ENCODE results near the gene DOCK9.

Gene DOCK9

DNA sequence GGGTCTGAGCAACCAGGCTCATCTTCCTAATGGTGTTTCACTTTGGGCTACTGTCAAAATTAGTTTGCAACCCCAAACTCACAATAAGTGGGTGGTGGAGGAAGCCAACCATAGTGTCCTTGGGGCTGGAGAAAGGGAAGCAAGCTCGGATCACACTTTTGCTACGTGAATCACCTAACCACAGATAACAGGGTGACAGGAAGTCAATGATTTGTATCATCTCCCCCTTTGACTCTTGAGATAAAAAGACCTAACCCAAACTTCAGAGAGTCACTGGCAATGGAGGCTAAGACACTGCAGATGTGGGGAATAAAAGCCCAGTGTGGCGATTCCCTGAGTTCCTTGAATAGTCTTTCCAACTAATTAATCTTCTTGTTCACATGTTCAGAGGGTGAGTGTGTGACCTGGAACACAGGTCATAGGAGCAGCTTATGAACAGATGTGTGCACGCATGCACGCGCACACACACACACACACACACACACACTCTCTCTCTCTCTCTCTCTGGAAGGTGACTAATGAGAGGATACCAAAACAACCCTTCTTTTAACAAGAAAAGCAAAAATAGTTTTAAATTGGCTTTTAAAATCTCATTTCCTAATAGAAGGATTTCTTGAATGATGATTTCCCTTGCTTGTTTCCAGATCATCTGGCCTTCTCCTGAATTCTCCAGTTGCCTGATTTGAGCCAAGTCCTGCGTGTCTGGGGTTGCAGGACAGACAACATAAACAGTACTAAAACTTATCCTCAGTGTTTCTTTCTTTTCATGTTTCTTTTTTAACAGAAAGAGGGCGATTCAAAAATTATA is 21.2 kb upstream of the DOCK9 start:
- no peak for DNase-seq (ENCODE audit: low read depth, low spot score)

DNA sequence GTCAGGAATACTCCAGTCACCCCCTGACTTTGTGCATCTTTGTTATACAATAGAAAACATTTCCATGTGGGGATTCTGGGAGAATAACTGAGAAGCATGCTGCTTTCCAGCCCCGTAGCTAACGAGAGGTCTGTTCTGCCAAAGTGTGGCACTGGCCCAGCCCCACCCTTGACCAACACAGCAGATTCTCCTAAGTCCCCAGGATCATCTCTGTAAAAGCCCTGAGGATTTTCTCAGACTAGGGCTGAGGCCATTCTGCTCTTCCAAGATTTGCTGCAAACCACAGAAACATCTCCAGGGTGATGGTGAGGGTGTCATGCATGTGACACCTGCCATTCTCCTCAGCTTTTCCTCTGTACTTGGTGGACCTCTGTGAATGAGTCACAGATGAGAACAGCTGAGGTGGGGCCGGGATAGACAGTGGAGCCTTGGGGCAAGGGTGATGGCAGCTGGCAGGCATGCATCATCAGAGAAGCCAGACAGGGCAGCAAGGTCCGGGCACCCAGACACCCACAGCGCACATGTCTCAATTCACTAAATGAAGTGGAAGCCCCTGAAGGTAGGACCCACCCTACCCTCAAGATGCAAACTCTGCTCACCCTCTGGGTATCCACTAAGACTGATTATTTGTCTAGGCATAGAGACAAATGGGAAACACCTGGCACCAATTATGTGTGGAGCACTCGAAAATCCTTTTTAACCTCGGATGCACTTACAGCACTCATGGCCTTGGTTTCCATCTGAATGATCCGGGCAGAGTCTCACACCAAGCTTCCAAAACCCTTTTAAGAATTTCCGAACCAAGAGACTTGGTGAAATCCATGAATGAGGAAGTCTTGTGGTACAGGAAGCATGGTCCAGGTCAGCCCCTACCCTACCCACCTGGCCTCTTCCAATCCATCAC is 20.1 kb upstream of the DOCK9 start:
- DNase-seq (ENCODE audit: low read depth, low spot score), result no peak

DNA sequence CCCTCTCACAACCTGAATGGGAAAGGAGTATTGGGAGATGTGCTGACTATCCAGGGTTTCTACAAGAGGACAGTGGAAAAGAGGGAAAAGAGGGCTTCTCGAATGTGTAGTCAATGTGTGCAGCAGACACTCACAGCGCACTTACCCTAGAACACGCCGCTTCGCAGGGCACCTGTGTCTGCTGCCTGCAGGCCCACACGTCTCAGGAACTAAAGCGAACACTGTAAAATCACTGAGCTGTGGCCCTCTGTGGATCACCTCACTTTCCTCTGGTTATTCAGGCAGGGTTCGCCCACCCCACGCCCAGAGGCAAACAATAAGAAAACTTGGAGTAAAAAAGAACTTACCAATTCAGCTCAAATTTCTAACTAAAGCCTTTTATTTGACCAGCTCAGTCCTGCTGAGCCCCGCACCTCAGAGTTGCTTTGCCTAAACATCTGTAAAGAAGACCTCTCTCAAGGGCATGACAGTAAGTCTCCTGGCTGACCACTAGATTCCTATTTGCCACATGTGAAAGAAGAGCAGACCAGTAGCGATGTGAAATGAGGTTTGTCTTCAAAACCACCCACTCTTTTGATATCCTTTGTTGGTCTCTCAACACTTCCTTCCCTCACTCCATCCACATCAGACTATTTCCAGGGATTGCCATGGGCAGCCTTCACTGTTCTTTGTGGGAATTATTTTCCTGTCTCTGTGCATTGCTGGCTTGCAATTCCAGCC is 19.3 kb upstream of the DOCK9 start:
- DNase-seq (ENCODE audit: low read depth, low spot score), result no peak

DNA sequence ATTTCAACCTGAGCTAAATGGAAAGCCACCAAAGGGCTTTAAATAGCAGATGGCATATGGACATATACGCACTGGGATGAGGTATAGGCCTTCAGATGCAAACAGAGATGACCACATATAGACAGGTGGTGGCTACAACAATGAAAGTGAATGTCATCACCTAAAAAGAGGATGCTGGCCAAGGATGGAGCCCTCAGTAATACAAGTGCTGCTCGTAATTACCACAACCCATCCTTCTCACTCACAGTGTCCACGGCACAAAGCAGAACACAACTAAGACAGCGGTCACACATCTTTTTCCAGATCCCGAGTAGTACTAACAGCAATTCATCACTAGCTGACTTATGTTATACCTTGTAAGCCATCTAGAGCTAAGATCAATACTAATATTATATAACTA is 18.2 kb upstream of the DOCK9 start:
- no peak for DNase-seq (ENCODE audit: low read depth, low spot score)

DNA sequence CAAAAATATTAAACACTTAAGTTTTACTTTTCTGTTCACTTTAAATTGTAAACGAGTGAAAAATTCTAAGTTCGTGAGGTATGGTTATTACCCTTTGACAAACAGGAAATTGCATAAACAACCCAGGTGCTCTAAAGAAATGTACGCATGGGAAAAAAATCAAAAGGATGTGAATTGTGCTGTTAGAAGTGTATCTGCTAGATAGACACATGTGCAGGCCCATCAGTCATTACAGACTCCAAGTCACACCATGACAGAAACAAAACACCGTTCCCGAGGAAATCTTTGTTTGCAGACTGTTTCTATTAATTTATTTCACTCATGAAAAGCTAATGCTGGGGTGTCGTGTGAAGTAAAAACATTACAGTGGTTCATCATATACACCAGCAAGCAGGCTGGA is 17.0 kb upstream of the DOCK9 start:
- DNase-seq (ENCODE audit: low read depth, low spot score), result no peak

DNA sequence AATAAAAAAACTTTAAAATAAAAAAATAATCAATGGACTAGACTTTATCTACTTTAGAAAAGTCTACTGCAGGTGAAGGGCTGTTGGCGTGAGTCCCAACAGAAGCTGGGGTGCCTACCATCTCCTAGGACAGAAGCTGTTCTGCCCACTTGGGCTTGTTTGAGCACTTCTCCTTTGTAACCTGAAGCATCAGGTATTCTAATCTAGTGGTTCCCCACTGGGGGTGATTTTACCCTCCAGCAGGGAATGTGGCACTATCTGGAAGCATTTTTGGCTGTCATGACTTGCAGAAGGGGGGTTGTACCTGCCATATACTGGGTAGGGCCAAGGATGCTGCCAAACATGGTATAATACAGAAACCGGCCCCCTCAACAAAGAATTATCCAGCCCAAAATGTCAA is 16.2 kb upstream of the DOCK9 start:
- no peak for DNase-seq (ENCODE audit: low read depth, low spot score)

DNA sequence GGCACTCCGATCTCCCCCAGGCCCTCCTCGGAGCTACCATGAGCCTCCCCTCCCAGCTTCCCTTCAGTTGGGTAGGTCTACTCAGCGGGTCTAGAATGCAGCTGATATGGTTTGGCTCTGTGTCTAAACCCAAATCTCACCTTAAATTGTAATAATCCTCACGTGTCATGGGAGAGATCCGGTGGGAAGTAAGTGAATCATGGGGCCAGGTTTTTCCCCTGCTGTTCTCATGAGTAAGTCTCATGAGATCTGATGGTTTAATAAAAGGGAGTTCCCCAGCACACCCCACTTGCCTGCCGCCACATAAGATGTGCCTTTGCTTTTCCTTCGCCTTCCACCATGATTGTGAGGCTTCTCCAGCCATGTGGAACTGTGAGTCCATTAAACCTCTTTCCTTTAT is 14.5 kb upstream of the DOCK9 start:
- no peak for DNase-seq (ENCODE audit: low read depth, low spot score)

DNA sequence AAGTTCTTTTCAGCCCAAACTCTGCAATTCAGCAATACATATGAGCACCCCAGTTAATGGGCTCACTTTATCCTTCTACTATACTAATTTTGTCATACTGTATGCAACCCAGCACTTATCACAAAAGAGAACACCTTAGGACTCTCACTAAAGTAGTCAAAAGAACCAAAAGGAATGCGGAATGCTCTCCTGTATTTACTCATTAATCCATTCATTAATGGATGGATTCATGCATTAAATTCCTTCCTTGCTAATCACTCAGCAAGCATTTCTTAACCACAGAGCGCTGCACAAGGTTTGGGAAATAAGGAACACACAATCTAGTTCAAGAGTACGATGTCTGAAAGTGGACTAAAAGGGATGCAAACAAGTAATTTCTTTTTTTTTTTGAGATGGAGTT is 12.8 kb upstream of the DOCK9 start:
- DNase-seq (ENCODE audit: low read depth, low spot score), result no peak

DNA sequence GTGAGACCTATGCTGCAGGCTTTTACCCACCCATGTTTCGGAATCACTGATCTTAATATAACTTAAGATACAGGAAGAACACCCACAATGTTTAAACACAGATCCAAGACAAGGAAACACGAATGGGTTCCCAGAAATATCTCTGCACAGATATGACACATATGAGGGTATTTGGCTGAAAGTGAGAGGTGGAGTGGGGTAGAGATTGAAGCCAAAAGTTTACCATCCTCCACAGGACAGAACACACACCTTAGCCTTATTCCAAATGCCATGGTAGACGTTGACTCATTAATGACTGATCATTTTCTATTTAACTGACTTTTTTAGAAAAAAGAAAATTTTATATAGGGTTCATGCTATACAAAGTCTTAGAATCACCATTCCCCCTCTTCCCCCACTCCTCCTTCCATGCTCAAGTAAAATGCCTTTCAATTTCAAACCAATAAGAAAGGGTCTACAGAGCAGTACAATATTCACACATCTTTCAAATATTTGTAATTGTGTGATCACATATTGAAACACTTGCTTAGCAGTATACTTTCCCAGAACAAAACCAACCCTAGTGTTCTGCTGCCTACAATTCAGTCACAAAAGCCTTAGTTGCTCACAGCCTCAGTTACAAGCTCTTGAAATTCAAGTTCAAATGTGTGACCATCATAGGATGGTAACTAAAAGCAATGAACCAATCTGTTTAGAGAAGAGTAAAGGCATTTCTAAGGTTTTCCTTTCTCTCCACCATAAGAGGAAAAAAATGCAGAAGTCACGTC is 11.8 kb upstream of the DOCK9 start:
- no peak for DNase-seq (ENCODE audit: low read depth, low spot score)

DNA sequence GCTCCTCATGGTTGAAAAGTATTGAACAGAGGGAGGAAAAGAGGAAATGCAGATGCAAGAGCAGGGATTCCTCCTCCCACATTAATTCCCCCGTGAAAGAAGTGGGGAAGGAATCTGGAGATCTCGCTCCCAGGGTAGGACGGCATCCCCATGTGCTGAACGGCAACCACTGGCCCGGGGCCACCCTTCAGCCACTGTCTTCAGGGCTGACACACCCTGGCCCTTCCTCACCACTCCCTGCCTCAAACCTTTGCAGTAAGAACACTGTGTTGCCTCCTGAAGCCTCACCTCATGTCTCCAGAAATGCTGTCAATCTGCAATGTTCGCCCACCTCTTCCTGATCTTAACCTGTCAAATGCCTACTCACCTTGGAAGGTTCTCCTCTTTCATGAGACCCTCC is 10.9 kb upstream of the DOCK9 start:
- no peak for DNase-seq (ENCODE audit: low read depth, low spot score)

DNA sequence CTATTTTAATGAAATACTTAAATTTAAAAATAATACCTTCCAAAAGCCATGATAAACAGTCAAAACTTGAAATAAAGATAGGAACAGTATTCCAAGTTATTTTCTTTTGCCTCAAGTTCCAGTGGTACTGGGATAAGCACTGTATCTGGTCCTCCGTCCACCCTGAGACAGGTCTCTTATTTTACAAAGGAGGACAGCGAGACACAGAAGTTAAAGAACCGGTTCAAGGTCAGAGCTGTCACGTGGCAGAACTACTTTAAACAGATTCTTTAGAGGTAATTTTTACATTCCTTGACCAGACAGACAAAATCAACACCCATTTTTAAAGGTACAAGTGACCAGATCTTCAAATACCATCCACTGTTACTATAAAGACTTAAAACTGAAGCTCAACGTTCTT is 10.4 kb upstream of the DOCK9 start:
- no peak for DNase-seq (ENCODE audit: low read depth, low spot score)

DNA sequence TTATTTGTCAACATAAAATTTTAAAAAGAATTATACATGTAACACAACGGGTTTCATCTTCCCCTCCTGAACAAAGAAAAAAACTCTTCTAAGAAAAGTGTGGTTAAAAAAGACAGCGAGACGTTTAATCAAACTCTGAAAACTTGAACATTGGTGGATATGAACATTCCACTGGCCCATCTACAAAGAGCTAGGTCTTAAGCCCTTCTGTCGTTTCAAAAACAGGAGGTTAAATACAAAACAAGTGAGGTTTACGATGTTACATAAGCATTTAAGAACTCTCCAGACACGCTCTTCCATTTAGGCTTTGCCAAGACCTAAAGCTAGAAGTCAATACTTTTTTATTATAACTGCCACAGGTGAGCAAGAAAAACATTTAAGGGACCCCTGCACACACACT is 9.4 kb upstream of the DOCK9 start:
- DNase-seq (ENCODE audit: low read depth, low spot score), result no peak

DNA sequence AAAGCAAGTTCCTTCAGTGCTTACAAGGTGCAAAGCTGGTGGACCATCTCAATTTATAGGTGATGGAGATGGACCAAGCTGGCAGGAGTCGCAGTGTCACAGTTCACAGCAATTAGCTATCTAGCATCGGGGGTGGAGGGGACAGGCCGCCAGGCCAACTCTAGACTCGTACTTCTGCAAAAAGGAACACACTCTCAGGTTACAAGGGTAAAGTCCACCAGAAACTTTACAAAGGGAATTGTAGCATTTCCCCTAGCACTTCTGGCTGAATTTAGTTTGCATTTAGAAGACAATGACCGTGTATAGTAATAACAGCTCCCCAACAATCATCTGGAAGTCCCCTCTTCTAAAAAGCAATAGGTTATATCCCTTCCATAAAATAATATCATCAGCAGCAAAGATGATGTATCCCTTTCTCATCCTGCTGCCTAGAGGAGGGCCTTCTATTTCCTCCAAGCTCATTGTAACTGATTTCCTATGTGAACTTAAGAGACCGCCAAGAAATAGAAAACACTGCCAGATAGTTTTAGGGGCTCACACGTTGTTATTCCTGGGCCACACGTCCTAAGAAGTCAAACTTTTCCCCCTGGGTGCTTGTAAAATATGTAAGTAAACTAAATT is 8.5 kb upstream of the DOCK9 start:
- DNase-seq (ENCODE audit: low read depth, low spot score), result no peak

DNA sequence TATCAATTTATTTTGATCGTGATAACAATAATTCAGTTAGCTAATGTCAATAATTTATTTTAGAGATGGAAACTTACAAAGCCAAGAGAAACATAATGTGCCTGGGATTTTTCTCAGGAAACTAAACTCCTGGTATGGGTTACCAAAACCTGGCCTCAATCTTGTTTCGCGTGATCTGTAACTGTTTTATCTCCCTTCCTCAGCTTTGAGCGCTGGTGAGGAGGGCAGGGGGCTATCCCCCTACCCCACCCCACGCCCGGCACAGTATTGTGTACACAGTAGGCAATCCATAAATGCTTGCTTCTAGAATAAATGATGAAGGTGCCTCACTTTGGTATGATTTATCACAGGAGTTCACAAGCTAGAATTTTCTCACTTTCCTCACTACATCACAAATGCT is 7.7 kb upstream of the DOCK9 start:
- no peak for DNase-seq (ENCODE audit: low read depth, low spot score)

DNA sequence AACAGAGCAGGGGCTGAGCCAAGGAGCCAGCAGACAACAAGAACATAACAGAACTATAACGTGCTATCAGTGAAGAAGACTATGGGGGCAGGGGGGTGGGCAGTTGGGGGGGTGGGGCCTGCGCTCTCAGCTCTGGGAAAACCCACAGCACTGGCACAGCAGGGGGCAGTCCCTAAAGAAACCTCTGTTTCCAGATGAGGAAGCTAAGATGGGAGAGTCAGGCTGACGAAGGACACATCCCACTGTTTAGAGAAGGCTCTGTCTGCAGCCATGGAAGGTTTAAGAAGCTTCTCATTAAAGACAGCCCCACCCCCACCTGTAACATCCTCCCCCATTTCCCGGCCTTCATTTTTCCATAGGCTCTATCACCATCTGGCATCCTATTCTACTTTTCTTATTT is 7.1 kb upstream of the DOCK9 start:
- no peak for DNase-seq (ENCODE audit: low read depth, low spot score)

DNA sequence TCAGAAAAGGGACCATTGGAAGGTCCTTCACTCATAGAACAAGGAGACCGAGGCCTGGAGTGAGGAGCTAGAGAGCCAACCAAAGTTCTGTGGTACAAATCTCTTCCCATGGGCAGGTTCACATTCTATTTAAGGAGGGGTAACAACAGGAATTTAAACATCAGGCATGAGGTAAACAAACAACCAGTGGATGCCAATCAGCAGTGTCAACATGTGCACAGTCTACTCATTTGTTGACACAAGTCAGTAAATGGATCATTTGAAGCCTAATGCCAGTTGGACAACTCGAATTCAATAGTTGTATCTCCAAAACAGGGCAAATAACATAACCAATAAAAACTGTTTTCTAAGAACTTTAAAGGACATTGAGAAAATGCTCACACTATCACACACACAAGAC is 6.3 kb upstream of the DOCK9 start:
- DNase-seq (ENCODE audit: low read depth, low spot score), result no peak

DNA sequence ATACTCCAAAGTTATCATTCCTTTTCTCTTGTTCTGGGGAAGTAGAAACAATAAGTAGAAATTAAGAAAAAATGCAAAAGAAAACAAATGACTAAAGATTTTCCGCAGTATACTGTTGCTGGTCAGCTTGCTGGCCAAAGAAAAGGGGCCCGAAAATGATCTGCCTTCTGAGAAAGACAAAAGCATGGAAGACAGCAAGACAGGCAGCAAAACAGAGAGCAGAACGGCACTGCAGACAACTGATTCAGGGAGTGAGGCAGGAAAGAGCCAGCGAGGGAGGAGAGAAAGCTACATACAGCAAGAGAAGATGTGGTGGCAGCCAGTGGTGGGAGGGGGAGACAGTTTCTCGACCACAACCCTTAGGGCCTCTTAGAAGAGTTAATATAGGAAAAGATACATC is 5.3 kb upstream of the DOCK9 start:
- no peak for DNase-seq (ENCODE audit: low read depth, low spot score)

DNA sequence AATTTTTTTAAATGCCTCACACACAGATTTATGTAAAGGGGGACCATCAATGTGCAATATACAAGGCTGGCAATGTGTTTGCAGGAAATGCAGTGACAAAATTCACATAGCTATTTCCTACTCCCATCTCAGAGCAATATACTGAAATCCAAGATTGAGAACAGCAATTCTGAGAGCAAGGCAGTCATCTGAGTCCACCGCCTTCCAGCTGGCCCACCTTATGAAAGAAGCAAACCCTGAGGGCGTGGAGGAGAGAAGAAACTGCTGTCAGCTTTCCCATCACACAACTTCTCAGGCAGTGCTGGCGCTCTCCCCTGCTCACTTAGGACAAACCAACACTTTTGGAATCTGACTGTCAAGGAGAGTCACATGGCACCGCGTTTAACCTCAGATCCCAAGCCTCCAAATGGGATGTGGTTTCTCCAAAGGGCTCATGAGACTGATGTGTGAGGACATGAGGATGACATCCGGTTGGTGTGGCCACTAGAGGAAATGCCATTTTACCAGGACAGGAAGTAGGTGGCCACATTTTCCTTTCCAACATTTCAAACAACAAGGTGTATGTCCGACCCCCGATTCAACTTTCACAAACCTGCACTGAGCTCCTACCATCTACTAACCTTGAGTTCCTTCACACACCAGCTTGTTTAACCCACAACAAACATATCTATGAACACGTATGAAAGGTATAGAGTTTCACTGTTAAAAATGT is 3.7 kb upstream of the DOCK9 start:
- peak; percentile 49 for DNase-seq (ENCODE audit: low read depth, low spot score)

DNA sequence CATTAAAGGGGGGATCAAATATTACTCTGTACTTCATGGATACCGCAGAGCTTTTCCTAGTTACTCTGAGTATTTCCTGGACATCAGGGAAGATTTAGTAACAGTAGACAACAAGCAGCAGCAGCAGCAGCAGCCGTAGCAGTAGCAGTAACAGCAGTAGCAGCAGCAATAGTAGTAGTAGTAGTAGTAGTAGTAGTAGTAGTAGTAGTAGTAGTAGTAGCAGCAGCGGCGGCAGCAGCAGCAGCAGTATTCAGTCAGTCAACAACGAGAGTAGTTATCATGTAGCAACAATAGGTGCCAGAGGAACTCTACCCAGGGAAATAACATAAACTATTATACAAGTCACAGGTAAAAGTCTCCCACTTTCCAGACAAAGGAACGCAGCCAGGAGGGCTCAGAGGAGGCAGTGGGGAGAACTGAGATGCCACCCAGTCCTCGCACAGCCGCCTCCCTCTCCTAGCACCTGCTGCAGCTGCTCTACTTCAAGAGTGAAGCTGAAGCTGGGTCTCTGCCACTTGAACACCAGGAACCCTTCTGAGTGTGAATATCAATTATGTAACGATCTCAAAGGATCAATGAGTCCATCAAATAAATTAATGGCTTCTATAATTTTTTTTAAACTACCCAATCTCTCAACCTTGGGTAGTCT is 1.3 kb upstream of the DOCK9 start:
- DNase-seq (ENCODE audit: low read depth, low spot score), result no peak

DNA sequence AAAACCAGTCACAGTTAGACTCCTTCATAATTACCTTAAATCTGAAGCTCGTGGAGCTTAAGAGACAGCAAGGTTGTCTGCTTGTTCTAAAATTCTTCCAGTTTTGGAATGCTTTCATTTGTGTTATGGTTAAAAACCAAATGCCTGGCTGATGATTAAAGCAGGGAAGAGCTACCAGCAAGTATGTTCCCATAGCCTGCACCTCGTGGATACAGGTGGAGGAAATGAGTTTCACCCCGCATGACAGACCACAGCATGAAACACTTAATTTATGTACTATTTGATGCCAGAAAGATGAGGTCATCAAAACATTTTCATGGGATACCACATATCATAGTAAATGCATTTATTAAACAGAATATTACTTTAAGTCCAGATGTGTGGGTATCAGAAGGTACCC is 416 bp upstream of the DOCK9 start:
- DNase-seq (ENCODE audit: low read depth, low spot score), result no peak
